ENCODE measurements around the gene ARHGAP24.
A peak's percentile ranks its signal among the peaks of the same experiment; 100 is the strongest.
"Not testable (repeated sequence)": the region's sequence is repeated elsewhere in the genome, so short reads cannot be mapped to it uniquely, and the experiment has no call there.

Gene ARHGAP24

DNA sequence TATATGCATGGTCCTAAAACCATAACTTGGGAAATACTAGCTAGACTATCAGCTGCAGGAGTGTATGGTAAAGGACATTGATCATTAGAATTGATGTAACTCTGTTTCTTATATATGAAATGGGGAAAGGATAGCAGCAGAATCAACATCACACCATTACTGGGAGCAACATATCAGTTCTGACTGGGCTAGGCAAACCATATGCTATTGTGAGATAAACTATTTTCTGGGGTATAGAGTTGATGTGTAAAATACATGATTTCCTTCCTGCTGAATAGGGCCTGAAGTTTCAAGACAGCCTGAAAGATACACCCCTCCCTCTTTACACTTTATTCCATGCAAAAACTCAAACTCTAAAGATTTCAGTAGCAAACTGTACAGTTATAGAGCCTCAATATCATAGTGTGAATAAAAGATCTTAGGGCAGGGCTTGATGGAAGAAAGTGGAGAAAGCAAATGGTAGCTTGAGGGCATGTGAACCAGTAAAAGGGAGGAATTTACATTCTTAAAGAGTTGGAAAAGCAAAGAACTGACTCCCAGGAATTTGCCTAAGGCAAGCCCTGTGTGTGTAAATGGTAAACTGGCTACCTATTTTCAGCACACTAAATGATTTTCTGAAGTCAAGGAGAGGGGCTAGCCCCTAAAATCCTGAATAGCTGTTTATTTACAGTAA is 480.8 kb downstream of the ARHGAP24 start:
- no peak for DNase-seq (ENCODE audit: low read depth, low spot score)

DNA sequence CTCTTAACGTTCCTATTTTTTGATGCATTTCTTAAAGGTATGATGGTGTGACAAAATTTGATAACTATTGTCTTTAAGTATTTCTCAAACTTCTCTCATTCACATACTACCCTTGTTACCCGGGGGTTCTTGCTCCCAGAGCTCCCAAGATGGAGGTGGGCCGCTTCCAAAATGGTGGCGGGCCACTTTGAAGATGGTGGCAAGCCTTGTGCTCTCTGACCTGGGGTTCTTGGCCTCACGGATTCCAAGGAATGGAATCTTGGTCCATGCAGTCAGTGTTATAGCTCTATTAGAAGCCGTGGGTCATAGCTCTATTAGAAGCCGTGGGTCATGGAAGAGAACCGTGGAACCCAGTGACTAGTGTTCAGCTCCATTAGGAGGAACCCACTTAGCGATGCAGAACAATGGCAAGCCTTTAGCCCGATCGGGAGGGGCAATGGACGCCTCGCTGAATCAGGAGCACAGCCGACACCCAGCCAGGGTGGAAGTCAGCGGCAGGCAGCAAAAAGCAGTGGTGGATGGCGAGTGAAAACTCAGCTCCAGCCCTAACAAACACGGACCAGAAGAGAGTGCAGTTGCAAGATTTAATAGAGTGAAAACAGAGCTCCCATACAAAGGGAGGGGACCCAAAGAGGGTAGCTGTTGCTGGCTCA is 481.5 kb downstream of the ARHGAP24 start:
- no peak for DNase-seq (ENCODE audit: low read depth, low spot score)

DNA sequence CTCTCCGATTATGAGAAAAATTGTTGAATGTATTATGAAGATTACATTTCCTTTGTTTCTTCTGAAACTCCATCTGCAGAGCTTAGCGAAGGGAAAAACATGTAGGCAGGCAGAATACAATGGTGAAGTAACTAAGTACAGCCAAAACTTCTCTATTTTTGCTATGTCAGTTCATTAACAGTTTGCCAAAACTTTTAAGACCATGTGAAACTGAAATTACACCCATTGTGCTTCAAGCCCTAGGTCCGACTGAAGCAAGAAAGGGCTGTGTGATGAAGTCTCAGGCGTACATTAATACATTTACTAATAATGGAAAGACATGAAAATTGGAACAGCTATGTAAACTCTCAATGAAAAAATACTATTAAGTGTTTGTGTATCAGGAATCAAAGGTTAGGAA is 486.9 kb downstream of the ARHGAP24 start:
- no peak for DNase-seq (ENCODE audit: low read depth, low spot score)

DNA sequence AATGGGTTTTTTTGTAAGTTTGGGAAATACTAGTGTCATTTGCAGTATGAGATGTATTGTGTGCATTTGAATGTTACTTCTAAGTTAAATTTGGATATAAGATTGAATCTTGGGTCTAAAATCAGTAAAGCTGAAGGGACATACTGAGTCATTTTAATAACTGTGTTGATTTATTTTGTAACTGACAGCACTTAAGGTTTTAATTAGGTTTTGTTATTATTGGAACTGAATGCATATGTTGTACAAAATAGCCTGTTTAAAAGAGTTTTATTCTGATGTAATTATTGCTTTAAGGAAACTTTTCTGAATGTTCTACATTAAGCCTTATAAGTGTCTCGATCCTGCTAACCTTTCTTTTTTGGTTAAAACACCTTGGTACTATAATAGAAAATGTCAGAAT is 488.3 kb downstream of the ARHGAP24 start:
- no peak for DNase-seq (ENCODE audit: low read depth, low spot score)

DNA sequence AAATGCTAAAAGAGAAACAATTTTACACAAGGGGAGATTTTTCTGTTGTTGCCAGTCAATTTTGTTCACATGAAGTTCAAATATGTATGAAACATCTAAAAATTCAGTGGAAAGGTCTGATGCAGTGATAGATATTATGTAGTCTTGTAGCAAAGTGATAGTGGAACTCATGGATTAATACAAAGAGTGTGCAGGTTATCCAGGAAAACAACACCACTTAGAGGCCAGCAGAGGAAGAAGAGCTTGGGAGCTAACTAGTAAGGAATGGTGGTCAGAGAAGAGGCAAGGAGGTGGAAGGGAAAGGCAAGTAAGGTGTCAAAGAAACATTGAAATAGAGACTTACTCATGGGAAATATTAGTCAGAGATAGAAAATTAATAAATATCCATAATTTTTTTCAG is 489.3 kb downstream of the ARHGAP24 start:
- DNase-seq (ENCODE audit: low read depth, low spot score), result no peak

DNA sequence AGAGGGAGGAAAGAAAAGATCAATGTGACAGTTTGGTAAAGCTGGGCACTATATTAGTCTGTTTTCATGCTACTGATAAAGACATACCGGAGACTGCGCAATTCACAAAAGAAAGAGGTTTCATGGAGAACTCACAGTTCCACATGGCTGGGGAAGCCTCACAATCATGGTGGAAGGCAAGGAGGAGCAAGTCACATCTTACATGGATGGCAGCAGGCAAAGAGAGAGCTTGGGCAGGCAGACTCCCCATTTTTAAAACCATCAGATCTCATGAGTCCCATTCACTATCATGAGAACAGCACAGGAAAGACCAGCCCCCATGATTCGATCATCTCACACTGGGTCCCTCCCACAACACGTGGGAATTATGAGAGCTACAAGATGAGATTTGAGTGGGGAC is 490.1 kb downstream of the ARHGAP24 start:
- not testable (repeated sequence) for DNase-seq (ENCODE audit: low read depth, low spot score)

DNA sequence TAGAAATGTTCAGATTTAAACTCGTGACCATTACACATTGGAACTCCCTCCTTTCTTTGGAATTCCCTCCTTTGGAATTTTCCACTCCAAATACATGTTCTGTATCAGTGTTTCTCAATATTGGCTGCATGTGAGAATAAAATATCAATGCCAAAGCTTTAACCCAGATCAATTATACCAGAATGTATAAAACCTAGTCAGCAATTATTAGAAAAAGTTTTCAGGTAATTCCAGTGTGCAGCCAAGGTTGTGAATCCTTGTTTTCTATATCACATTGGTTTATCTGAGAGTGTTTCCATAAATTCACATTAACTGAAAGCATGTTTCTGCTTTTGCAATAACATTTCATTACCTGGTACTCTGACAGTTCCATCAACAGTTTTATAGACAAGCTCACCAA is 490.6 kb downstream of the ARHGAP24 start:
- DNase-seq (ENCODE audit: low read depth, low spot score), result no peak

DNA sequence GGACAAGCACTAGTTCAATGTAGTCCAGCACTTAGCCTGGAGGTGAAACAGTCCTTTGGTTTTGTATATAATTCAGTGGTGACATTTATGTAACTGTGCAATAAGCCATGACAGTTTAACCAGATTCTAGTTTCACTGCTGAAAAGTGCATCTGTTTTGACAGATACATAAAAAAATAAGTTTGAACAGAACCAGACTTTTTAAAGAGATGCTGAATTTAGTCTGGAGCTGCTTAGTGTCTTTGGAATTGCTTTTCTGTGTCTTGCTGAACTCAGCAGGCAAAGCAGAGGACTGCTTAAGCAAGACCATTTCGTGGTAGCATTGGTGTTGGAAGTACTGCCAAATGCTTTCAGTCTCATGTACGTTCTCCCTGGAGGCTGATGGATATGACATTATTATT is 491.4 kb downstream of the ARHGAP24 start:
- no peak for DNase-seq (ENCODE audit: low read depth, low spot score)

DNA sequence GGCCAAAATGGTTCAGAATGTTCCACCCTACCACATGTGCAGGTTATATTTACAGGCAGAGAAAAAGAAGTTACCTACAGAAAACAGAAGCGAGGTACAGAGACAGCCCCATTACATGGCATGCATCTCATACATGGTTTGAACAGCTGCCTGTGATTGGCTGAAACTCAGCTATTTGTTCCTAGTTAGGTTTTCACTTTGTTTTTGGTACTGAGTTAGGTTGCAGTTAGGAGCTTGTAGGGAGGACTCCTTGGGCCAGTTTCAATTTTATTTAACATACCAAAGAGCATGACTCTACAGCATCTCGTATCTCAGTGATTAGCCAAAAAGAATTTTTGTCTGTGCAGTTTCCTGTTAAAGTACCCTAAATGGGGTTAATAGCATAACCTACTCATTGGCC is 492.9 kb downstream of the ARHGAP24 start:
- DNase-seq (ENCODE audit: low read depth, low spot score), result no peak

DNA sequence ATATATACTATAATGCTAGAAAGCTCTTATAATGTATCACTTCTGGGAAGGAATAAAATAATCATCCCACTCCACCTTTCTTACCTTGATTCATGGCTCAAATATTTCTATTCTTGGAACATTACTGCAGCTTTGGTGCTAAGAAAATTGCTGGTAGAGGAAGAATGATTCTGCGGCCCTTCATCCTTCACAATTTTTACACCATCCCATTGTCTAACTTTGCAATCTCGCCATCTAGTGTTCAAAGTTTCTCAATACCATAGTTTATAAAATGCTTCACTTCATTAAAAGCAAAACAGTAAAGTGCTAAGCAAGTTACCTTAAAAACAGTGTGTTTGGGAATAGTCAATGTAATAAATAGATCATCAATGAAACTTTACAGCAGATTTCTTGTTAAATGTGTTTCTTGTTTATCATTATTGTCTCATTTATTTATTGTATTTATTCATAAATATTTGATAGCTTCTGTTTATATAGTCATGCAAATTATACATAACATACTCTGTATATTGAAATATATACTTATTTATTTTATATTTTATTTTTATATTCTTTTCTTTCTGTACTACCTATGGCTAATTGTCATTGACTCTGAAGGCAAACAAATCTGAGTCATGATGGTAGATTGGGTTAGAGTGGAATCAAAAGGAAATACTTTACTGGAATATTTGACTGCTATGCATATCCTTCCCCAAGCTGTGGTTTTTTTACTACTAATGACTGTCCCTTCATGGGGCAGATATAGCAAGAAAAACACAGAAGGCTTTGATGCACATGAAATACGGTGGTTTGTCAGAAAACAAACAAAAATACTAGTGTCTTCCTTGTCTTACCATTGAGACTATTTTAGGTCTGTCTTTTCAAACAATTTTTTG is 494.2 kb downstream of the ARHGAP24 start:
- no peak for DNase-seq (ENCODE audit: low read depth, low spot score)

DNA sequence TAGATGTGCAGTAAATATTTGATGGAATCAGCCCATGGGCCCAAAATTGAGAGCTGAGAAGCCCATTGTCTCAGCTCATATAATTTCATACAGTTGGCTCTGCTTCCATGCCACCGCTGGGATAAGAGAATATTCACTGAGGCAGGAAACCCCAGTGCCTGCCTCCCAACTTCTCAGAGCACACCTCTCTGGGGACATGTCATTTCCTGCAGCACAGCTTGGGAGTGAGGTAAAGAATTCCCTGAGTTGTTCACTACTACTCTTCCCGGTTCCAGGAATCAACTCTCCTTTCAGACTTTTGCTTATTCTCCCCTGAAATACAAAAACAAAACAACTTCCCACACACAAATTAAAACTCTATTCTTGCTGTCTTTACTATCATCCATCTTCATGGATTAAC is 495.6 kb downstream of the ARHGAP24 start:
- no peak for DNase-seq (ENCODE audit: low read depth, low spot score)

DNA sequence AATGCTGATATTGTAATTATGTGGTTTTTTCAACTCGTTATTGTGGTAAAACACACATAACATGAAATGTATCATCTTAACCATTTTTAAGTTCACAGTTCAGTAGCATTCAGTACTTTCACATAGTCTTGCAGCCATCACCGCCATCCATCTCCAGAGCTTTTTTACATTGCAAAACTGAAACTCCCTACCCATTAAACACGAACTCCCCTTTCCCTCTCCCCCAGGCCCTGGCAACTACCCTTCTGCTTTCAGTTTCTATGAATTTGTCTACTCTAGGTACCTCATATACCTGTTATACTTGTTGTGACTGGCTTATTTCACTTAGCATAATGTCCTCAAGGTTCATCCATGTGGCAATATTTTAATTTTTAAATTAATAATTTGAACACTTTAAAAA is 504.3 kb downstream of the ARHGAP24 start:
- no peak for DNase-seq (ENCODE audit: low read depth, low spot score)

DNA sequence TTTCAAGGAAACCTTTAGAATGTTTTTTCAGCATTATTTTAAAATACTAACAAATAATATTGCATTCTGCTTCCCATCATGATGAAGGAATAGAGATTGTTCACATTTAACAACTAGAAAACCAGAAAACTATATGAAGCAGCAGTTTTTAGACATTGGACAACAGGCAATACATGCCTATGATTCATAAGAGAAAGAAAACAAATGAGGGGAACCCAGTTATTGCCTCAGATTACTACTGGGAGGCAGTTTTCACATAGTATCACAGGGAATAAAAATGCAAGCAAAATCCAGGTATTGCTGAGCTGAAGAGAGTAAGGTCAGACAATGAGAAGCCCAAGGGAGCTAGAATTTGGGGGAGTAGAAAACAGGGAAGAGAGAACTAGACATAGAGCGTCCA is 511.3 kb downstream of the ARHGAP24 start:
- DNase-seq (ENCODE audit: low read depth, low spot score), result no peak

DNA sequence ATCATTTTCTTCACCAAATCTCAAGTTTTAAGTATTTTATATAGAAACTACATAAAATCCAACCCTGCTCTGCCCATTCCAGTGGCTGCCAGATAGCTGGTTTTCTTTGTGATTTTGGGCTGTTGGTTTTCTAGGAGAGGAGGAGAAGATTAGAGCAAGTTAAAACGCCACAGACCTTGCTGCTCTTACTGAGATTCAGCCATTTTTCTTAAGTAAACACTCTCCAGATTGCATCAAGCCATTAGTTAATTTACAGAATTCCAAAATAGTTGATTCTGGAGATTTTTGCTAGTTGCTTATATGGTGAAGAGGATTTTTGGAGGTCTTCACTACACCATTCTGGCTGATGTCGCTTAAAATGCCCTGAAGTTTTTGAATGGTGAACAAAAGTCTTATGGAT is 518.7 kb downstream of the ARHGAP24 start:
- no peak for DNase-seq (ENCODE audit: low read depth, low spot score)

DNA sequence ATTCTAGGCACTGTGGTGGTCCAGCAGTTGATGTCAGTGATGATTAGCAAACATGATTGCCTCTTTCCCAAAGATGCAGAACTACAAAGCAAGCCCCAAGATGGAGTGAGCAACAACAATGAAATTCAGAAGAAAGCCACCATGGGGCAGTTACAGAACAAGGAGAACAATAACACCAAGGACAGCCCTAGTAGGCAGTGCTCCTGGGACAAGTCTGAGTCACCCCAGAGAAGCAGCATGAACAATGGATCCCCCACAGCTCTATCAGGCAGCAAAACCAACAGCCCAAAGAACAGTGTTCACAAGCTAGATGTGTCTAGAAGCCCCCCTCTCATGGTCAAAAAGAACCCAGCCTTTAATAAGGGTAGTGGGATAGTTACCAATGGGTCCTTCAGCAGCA is 519.6 kb downstream of the ARHGAP24 start:
- DNase-seq (ENCODE audit: low read depth, low spot score), result no peak

DNA sequence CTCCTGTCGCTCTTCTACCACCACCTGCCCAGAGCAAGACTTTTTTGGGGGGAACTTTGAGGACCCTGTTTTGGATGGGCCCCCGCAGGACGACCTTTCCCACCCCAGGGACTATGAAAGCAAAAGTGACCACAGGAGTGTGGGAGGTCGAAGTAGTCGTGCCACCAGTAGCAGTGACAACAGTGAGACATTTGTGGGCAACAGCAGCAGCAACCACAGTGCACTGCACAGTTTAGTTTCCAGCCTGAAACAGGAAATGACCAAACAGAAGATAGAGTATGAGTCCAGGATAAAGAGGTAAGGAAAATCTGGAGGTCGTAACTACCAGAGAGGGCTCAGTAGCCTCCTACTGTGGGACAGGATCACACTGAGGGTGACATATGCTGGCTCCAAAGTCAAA is 520.4 kb downstream of the ARHGAP24 start:
- no peak for DNase-seq (ENCODE audit: low read depth, low spot score)

DNA sequence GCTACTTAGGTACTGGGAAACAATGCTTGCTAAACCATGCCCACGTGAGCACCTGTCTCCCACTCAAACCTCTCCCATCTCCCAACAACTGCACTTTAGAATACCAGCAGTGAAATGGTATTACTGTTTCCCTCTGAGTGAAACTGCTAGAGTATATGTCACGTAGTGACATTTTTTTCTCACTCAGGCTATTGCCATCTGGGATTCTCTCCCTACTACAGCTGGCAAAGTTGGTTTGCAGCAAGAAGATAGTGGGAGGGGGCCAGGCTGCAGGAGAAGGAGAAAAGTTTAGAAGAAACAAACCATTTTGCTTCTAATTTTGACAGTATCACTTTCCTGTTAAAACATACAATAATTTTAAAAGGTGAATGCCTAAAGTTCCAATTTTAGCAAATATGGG is 526.6 kb downstream of the ARHGAP24 start:
- no peak for DNase-seq (ENCODE audit: low read depth, low spot score)

DNA sequence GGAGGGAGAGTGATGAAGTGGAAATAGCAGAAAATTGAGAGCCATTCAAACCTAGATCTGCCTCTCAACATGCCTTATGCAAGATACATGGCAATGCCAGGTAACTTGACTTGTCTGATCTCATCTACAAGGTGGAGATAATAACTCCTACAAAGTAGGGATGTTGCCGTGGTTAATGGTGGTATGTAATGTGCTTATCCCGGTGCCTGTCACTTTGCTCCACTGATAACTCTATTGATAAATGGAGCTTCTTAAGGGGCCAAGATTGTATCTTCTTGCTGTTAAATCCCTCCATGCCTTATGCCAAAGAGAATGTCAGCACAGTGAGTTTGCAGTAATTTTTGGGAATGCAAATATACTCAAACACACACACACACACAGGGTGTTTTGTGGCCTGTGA is 529.1 kb downstream of the ARHGAP24 start:
- no peak for DNase-seq (ENCODE audit: low read depth, low spot score)

DNA sequence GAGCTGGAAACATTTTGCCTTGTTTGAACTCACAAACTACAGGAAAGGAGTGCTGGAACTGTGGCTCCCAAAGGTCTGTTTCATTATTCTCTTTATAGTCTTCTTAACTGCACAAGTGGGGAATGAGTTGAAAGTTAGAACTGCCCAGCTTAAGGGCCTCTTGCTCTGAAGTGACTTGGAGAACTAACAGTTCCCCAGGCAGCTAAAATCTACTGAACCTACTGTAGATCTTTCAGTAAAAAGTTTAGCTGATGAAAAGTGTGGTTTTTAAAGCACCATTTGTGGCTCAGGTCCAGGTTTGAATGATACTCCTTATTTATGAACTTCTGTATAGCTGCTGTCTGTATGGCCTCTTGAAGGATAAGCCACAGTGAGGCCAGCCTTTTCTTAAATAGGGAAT is 531.1 kb downstream of the ARHGAP24 start:
- DNase-seq (ENCODE audit: low read depth, low spot score), result no peak

DNA sequence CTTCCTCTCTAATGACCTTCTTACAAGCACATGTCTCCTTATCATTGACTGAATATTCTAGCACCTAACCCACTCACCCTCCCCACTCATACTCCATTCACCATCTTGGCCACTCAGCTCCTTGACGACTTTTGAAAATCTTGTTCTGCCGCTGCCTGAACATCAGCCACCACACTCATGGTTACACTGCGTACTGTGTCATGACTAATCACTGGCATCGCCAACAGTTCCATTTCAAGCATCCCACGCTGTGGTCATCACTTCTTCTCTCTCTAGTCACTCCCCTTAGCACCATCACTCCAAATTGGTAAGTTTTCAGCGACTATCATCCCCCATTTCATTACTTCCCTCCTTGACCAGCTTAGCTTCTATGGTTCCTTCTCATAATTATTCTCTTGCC is 532.1 kb downstream of the ARHGAP24 start:
- no peak for DNase-seq (ENCODE audit: low read depth, low spot score)

DNA sequence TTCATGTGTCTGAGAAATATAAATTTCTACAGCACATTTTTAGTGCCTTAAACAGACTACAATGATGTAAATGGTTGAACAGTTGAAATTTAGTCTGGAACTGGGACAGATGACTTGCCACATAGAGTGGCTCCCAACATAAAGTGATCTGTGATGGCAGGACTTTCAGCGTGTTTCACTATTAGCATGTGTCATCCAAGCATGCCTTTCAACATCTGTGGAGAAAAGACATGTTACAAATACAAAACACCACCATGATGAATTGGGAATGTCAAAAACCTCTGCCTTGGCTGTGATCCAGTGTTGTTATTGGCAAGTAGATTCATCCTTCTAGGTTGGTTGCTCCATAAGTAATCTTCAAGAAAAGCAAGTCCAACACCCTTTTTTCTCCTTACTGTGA is 536.2 kb downstream of the ARHGAP24 start:
- peak; percentile 77 for DNase-seq (ENCODE audit: low read depth, low spot score)

DNA sequence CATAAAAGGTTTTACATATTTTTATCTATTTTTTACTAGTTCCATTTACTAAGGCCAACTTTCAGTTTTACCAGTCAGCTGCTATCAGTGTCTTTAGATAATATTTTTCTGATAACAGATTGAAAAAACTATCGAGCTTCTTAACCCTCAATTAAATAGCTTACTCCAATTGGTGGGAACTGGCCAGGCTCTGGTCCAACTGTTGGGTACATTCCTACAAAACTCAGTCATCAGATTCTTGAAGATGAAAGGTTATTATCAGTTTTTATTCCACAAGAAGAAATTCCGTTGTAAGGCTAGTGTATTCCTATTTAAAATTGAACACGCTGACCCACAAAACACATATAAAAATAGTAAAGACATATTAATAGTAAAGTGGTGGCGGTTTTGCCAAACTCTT is 538.7 kb downstream of the ARHGAP24 start:
- DNase-seq (ENCODE audit: low read depth, low spot score), result no peak

DNA sequence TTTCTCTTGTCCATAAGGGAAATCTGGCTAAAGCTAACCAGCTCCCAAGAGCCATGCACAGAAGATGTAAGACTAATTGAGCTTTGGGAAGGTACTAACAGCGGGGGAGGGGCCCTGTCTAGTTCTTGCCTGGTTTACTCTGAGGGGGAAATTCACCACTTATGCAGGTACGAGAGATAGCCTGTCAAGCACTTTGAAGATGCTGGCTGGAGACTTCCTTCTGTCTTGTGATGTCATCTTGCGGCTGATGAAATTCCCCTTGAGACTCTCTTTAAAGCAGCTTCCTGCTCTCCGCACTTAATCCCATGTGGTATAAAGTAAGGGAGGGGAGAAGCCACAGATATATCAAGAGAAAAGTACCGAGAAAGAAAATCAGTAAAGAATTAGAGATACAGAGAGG is 539.6 kb downstream of the ARHGAP24 start:
- DNase-seq (ENCODE audit: low read depth, low spot score), result no peak

Measured in smooth muscle cell of the brain vasculature (primary cell).